RPMI8226 (cell line): ENCODE measurements around the gene TNFRSF6B.
A peak's percentile ranks its signal among the peaks of the same experiment; 100 is the strongest.
"Not testable (repeated sequence)": the region's sequence is repeated elsewhere in the genome, so short reads cannot be mapped to it uniquely, and the experiment has no call there.

Experiments
- DNase-seq: peaks from one replicate; pipeline ENCODE4 v3.0.0-alpha.2; 2015

Gene TNFRSF6B

DNA sequence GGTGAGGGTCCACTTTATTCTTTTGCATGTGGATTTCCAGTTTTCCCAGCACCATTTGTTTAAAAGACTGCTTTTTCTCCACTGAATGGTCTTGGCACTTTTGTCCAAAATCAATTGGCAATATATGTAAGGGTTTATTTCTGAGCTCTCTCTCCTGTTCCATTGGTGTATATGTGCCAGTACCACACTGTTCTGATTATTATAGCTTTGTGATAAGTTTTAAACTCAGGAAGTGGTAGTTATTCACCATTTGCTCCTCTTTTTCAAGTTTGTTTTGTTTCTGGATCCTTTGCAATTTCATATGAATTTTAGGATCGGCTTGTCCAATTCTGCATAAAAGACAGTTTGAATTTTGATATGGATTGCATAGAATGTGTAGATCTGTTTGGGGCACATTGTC is 15.7 kb downstream of the TNFRSF6B start:
- DNase-seq, result no peak

DNA sequence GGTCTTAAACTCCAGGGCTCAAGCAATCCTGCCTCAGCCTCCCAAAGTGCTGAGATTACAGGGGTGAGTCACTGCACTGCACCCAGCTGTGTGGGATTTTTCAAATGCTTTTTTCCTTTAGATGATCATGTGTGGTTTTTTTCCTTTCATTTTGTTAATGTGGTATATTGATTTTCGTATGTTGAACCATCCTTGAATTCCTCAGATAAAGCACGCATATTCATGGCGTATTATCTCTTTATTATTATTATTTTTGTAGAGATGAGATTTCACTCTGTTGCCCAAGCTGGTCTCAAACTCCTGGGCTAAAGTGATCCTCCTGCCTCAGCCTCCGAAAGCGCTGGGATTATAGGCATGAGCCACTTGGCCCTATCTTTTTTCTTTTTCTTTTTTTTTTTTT is 18.4 kb downstream of the TNFRSF6B start:
- no peak for DNase-seq

DNA sequence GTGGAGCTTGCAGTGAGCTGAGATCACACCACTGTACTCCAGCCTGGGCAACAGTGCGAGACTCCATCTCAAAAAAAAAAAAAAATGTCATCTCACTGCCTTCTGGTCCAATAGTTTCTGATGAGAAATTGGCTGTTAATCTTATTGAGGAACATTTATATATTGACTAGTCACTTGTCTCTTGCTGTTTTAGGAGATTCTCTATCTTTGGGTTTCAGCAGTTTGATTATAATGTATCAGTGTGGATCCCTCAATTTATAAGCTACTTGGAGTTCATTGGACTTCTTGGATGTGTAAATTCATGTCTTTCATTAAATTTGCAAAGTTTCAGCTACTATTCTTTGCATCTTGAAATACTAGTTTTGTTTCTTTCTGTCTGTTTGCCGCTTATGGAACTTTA is 22.5 kb downstream of the TNFRSF6B start:
- no peak for DNase-seq

DNA sequence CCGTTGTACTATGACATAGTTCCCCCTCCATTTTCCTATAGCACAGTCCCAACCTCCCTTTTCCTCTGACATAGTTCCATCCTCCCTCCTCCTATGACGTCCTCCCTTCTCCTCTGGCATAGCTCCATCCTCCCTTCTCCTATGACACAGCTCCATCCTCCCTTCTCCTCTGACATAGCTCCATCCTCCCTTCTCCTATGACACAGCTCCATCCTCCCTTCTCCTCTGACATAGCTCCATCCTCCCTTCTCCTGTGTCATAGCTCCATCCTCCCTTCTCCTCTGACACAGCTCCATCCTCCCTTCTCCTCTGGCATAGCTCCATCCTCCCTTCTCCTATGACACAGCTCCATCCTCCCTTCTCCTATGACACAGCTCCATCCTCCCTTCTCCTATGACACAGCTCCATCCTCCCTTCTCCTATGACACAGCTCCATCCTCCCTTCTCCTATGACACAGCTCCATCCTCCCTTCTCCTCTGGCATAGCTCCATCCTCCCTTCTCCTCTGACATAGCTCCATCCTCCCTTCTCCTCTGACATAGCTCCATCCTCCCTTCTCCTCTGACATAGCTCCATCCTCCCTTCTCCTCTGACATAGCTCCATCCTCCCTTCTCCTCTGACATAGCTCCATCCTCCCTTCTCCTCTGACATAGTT is 26.6 kb downstream of the TNFRSF6B start:
- not testable (repeated sequence) for DNase-seq

DNA sequence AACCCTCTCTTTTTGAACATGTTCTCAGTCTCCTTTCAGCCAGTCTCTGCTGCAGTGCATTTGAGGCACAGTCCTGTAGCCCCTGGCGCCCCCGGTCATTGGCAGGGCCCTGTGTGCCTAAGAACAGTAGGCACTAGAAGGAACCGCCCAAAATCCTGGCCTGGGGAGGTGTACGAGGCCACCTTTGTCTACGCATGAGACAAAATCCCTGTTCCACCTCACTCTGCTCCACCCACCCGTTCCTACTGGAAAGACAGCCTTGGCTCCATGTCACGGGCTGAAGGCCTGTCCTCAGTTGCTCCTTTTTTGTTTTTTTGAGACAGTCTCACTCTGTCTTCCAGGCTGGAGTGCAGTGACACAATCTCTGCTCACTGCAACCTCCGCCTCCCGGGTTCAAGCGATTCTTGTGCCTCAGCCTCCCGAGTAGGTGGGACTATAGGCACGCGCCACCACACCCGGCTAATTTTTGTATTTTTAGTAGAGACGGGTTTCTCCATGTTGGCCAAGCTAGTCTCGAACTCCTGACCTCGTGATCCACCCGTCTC is 33.8 kb downstream of the TNFRSF6B start:
- not testable (repeated sequence) for DNase-seq

GRCh38 chr20:63731410-63731809 is 35.0 kb downstream of the TNFRSF6B start:
- no peak for DNase-seq

- no peak for DNase-seq
Observed at GRCh38 chr20:63732118-63733095, 36.0 kb downstream of the TNFRSF6B start.

- DNase-seq, result no peak
Observed at GRCh38 chr20:63733117-63733516, 36.7 kb downstream of the TNFRSF6B start.

GRCh38 chr20:63733579-63734081 is 37.2 kb downstream of the TNFRSF6B start:
- no peak for DNase-seq

GRCh38 chr20:63734111-63734945 is 37.9 kb downstream of the TNFRSF6B start:
- DNase-seq, result no peak

GRCh38 chr20:63734946-63735858 is 38.8 kb downstream of the TNFRSF6B start:
- peak; percentile 66 for DNase-seq

DNA sequence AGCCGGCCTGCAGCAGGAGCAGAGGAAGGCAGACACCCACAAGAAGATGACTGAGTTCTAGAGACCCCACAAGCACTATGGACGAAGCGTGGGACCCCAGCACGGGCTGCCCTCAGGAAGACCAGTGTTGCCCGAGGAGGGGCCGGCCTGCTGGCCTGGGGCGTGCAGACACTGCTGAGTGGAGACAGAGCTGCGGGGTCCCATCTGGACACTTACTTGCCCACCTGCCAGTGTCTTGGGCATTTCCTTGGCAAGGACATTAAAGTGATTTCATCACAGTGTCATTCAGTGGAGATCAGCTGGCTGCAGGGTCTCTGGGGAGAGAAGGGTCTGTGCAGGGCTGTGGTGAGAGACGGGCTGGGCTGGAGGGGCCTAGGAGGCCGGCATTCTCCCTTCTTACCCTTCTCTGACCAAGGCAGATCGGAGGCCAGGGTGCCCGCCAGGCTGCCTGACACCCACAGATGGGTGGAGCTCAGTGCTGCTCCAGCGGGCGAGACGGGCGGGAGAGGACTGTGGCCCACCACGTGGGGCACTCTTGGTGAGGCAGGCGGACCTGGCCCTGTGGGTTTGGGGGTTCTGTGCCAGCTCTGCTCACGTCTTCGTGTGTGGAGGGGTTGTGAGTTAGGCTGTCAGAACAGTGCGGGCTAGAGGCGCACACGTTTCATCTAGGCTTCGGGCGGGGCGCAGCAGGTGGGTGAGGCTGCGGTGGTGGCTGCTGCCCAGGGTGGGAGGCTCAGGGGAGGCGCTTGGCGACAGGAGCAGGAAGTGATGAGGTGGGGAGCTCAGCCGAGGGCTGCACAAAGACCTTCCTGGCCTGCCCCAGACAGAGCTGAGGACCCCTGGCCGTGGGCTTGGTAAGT is 39.6 kb downstream of the TNFRSF6B start, which contains the start of gene LIME1:
Gene LIME1 (plus strand): TSS at position 806 of the 860 bp plus-strand sequence. CDS start 886 bp downstream, outside the sequence.
- DNase-seq, result peak; percentile 94

DNA sequence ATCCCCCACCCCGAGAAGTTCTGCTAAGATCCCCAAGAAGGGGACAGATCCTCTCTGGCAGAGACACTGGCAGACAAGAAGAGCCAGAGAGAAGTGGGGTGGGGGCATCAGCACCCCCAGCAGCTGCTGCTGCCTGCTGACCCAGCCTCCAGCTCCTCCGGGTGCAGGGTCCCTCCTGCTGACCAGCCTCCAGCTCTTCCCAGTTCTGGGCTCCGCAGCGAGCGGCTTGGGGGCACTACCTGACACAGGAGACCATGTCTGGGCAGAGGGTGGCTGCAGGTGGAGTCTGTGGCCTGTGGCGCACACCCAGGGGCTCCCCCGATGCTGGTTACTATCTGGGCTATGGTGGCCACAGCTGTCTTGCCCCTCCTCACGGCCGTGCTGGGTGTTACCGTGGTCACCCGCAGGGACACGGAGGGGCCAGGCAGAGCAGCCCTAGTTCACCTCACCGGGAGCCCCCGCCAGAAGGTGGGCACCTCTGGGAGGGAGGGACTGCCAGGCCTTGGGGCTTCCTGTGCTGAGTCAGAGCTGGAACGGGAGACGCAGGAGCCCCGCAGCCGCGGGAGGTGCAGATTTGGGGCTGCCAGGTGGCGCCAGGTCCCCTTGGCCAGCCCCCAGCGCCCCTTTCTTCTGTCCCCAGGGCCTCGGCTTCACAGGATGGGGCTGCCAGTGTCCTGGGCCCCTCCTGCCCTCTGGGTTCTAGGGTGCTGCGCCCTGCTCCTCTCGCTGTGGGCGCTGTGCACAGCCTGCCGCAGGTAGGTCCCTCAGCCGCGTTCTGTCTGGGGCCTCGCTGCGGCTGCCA is 40.6 kb downstream of the TNFRSF6B start:
- peak; percentile 69 for DNase-seq

DNA sequence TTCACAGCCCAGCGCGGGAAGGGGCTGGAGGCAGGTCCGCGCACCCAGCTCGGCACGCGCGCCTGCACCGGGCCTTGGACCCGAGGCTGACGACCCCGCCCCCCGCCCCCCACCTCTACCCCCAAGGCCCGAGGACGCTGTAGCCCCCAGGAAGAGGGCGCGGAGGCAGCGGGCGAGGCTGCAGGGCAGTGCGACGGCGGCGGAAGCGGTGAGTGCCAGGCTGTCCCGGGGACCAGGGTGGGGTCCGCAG is 41.2 kb downstream of the TNFRSF6B start:
- DNase-seq, result no peak

GRCh38 chr20:63737945-63738686 is 41.7 kb downstream of the TNFRSF6B start:
- peak; percentile 79 for DNase-seq

DNA sequence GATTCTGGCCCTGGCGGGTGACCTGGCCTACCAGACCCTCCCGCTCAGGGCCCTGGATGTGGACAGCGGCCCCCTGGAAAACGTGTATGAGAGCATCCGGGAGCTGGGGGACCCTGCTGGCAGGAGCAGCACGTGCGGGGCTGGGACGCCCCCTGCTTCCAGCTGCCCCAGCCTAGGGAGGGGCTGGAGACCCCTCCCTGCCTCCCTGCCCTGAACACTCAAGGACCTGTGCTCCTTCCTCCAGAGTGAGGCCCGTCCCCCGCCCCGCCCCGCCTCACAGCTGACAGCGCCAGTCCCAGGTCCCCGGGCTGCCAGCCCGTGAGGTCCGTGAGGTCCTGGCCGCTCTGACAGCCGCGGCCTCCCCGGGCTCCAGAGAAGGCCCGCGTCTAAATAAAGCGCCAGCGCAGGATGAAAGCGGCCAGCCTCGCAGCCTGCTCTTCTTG is 42.3 kb downstream of the TNFRSF6B start:
- DNase-seq, result peak; percentile 66

DNA sequence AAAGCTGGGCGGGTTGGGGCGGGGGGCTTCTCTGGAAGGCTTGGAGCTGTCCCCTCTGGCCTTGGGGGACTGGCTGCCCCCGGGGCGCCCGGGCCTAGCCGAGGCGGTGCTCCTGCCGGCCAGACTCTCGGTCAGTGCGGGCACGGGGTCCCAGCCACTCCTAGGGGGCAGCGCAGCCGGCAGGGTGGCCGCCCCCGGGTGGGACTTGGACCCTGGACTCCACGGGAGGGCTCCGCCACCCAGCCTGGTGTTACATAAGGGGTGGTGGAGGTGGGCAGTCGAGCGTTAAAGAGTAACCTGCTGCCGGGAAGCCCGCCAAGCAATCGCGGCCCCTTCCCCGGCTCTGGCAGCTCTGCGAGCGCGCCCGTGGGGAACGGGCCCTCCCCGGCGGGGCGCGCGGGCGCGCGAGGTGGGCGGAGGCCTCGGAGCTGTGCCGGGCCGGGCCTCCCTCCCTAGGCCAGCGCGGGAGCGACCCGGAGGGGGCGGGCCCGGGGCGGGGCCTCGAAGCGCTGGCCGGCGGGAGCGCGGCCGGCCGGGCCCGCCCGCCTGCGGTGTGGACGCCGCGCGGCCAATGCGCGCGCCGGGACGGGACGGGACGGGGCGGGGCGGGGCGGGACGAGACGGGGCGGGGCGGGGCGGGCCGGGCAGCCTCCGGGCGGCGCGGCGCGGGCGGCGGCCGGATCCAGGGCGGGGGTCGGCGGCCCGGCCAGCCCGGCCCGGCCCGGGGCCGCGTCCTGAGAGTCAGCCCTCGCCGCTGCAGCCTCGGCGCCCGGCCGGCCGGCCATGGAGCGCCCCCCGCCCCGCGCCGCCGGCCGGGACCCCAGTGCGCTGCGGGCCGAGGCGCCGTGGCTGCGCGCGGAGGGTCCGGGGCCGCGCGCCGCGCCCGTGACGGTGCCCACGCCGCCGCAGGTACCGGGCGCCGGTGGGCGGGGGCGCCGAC is 42.9 kb downstream of the TNFRSF6B start, which contains the start of gene SLC2A4RG:
Gene SLC2A4RG (plus strand): TSS at position 647 of the 940 bp plus-strand sequence. CDS start 137 bp downstream, at position 784.
- peak; percentile 88 for DNase-seq
